HG03571 (cell line): ENCODE results near the gene CCM2.
"Not testable (repeated sequence)": the region's sequence is repeated elsewhere in the genome, so short reads cannot be mapped to it uniquely, and the experiment has no call there.

ENCODE experiments used
- ATAC-seq: cut with Tn5 transposase; IDR thresholded peaks from one replicate; pipeline ENCODE4 v1.9.1; 2021; ENCODE audit not compliant: unreplicated experiment

Gene CCM2

GRCh38 chr7:44981035-44981706 is 18.8 kb upstream of the CCM2 start:
- ATAC-seq: peak; percentile 0

DNA sequence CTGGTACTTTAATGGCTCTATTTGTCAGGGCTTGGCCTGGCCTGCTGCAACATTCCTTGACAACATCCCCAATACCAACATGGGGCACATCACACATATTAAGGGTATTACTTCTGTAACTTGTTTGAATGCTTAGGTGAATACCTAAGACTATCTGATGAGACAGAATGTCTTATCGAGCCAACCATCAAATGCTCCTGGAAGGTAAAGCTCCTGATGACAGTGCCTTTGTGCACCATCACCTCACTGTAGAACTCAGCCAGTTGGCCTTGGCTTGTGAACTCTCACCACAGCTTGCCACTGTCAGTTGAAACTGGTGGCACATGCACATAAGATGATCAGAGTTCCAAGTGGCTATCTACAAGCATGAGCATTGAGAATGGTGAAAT is 17.5 kb upstream of the CCM2 start:
- no peak for ATAC-seq

- ATAC-seq: no peak
Observed at GRCh38 chr7:44982970-44983369, 17.0 kb upstream of the CCM2 start.

DNA sequence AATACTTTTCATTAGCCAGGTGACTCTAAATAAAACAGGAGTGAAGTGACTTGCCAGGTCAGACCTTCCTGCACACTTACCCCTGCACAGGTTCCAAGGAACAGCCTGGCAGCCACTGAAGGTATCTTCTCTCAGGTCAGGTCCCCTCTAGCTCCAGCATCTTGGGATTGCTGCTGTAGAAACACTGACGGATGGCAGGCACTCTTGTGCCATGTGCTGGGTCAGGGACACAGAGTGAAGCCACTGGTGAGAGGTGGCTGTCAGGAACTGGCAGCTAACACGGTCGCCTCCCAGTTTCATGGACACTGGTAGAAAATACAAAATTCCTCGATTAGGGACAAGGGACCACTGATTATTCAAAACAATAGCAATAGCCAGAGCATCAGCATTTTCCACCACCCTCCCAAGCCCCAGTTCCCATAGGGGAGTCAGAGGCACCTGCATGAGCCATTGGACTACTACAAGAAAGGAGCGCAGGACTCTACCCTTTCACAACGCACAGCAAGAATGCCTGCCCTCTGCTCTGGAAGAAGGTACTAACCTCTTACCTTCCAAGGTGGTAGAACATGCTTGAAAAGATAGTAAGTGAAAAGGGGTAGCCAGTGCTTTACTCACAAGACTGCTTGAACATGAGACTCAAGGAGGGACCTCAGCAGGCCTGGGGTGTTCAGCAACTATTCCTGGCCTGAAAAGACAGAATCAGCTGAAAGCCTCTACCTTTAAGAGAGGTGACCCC is 16.1 kb upstream of the CCM2 start:
- ATAC-seq: no peak

- ATAC-seq: no peak
Observed at GRCh38 chr7:44984478-44984758, 15.6 kb upstream of the CCM2 start.

DNA sequence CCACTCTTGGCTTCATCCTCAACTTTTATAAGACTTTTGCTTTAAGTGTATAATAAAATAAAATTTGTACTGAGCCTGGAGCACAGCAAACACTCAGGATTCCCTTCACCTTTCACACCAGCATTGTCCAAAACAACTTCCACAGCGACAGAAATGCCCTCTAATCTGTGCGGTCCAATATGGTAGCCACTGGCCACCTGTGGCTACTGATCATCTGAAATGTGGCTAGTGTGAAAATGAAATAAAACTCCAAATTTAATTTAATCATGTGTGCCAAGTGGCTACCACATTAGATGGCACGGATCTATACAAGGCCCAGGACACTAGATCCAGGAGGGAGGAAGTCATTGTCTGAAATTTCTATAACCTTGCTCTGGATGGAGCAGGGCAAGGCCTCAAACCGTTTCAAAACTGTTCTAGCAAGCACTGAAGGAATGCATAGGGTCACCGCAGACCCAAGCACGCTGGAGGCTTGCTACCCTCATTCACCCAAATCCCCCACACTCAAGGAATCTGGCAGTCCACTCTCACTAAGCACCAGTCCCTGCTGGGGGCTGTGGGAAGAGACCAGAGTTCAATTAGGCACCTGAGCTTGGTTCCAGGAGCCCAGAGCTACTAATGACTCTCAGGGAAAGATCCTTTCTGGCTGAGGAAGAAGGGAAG is 14.8 kb upstream of the CCM2 start:
- ATAC-seq: no peak

GRCh38 chr7:44985900-44986217 is 14.1 kb upstream of the CCM2 start:
- ATAC-seq: no peak

DNA sequence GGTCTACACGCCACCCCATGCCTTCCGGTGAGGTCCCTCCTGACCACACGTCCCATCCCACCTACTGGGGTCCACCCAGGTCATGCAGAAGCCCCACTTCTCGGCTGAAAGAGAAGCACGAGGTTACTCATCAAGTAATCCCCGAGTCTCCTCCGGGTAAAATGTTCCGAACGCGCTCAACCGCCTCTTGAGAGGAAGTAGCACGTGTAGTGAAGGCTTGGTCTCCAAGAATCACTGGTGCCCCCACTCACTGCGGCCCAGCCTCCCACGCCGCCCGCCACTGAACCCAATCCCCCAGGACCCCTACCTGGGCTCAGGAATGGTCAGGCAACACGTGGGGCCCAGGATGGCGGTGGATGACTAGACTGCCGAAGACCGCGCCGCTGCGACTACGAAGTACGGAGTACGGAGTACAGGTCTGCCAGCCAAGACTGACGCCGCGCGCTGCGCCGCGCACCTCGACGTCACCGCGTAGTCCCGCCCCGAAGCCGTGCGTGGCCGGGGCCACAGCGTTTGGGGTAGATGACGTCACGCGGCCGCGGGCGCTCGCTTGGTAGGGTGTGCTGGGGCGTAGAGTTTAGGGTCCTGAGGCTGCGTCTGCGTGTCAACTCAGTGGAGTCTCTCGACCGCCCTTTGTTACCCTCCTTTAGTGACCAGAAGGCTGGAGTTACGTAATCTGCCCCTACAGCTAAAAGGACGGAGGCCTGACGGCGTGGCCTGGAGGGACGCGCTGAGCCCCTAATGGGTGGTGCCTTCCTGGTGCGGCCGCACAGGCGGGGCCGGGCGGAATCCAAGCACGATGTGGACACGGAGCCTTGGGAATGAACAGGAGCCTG is 13.6 kb upstream of the CCM2 start:
- peak; percentile 93 for ATAC-seq

GRCh38 chr7:44987457-44987856 is 12.5 kb upstream of the CCM2 start:
- ATAC-seq: no peak

DNA sequence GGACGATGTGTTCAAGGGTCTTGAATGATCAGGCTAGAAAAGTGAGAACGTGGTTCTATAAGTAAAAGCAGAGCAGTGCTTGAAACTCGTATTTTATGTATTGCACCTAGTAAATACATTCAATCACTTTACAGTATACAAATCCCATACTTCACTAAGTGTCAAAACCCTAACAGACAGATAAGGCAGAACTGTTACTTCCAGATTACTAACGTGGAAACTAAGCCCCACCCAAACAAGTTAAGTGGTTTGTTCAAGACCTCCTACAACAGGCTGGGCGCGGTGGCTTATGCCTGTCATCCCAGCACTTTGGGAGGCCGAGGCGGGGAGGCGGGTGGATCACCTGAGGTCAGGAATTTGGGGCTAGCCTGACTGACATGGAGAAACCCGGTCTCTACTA is 12.0 kb upstream of the CCM2 start:
- ATAC-seq: no peak

GRCh38 chr7:44988701-44989100 is 11.3 kb upstream of the CCM2 start:
- ATAC-seq: no peak

- no peak for ATAC-seq
Observed at GRCh38 chr7:44989132-44989531, 10.9 kb upstream of the CCM2 start.

DNA sequence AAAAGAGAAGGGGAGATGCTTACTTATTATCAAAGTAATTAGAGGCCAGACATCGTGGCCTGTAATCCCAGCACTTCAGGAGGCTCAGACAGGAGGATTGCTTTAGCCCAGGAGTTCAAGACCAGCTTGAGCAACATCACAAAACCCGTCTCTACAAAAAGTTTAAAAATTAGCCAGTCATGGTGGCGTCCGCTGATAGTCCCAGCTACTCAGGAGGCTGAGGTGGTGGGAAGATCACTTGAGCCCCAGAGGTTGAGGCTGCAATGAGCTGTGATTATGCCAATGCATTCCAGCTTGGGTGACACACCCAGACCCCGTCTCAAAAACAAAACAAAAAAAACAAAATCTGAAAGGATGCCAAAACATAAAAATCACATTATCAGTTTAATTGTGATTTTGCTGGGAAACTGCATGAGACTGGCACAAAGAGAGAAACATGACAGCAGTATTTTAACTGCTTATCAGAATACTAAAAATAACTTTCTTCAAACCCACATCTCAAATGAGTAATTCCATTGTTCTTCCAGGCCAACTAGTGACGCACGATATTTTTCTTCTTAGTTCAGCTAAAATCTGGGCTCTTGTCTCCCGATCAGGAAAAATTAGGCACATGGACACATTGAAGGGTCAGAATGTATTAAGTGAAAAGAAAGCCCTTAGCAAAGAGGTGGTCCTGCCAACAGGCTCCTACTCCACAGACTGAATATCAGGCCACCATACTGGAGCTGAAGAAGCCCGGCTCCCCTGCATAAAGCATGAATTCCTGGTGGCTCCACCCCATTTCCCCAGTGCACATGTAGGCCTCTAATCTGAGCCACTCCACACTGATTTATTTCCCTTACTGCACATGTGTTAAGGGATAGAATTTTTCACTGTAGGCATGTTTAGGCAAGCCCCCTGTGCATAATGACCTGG is 9.6 kb upstream of the CCM2 start:
- no peak for ATAC-seq

DNA sequence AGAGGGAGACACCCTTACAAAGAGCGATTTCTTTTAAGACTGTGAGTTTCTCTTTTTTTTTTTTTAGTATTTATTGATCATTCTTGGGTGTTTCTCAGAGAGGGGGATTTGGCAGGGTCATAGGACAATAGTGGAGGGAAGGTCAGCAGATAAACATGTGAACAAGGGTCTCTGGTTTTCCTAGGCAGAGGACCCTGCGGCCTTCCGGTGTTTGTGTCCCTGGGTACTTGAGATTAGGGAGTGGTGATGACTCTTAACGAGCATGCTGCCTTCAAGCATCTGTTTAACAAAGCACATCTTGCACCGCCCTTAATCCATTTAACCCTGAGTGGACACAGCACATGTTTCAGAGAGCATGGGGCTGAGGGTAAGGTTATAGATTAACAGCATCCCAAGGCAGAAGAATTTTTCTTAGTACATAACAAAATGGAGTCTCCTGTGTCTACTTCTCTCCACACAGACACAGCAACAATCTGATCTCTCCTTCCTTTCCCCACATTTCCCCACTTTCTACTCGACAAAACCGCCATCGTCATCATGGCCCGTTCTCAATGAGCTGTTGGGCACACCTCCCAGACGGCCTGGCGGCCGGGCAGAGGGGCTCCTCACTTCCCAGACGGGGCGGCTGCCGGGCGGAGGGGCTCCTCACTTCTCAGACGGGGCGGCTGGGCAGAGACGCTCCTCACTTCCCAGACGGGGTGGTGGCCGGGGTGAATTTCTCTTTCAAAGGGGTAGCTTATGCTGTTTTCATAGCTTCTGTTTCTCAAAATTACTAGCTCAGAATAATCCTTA is 7.8 kb upstream of the CCM2 start:
- not testable (repeated sequence) for ATAC-seq

DNA sequence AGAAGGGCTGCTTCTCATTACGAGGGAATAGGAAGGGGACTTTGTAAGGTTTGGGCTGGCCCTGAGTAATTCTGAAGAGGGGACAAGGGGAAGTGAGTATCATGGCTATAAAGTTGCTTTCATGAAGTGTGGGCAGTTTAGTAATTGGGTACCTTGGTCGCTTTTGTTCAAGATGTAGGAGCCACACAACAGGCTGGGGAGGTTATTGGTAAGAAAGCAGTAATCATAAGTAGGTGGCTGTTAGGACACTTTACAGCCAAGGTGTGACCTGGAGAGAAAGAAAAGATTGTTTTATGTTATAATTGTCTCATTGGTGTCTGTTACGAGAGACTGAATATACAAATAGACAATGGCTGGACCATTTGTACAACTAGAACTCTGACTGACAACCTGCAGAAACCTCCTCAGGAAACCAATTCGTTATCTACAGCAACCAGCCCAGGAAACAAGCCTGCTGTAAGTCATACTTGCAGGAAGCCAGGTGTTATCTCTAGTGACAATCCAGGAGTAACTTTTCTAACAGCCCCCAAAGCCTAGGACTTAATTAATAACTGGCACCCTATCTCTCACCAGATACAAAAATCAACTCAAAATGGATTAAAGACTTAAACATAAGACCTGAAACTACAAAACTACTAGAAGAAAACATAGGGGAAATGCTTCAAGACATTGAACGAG is 5.0 kb upstream of the CCM2 start:
- ATAC-seq: no peak

DNA sequence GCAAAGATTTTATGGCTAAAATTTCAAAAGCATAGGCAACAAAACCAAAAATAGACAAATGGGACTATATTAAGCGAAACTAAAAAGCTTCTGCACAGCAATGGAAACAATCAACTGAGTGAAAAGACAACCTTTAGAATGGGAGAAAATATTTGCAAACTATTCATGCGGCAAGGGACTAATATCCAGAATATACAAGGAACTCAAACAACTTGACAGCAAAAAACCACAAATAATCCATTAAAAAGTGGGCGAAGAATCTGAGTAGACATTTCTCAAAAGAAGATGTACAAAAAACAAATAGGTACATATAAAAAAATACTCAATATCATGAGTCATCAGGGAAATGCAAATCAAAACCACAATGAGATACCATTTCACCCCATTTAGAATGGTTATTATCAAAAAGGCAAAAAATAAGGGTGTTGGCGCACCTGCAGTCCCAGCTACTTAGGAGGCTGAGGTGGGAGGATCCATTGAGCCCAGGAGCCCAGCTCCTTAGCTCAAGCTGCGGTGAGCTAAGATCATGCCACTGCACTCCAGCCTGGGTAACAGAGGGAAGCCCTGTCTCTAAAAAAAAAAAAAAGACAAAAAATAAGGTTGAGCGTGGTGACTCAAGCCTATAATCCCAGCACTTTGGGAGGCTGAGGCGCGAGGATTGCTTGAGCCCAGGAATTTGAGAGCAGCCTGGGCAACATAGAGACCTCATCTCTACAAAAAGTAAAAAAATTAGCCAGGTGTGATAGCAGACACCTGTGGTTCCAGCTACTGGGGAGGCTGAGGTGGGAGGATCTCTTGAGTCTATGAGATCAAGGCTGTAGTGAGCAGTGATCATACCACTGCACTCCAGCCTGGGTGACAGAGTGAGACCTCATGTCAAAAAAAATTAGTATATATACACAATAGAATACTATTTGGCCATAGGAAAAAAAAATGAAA is 4.2 kb upstream of the CCM2 start:
- no peak for ATAC-seq

- no peak for ATAC-seq
Observed at GRCh38 chr7:44998153-44998871, 1.7 kb upstream of the CCM2 start.
